GM21723 (cell line): ENCODE measurements around the gene FIBCD1.
"Not testable (repeated sequence)": the region's sequence is repeated elsewhere in the genome, so short reads cannot be mapped to it uniquely, and the experiment has no call there.

Experiments used
- ATAC-seq: cut with Tn5 transposase; IDR thresholded peaks from one replicate; pipeline ENCODE4 v1.9.1; 2021; ENCODE audit warnings: mild to moderate bottlenecking, moderate library complexity; ENCODE audit not compliant: unreplicated experiment

The FIBCD1 gene

GRCh38 chr9:130954925-130955324, 15.9 kb upstream of the FIBCD1 start:
- not testable (repeated sequence) for ATAC-seq

- no peak for ATAC-seq
Observed at GRCh38 chr9:130954317-130954716, 15.3 kb upstream of the FIBCD1 start.

- ATAC-seq = no peak
Observed at GRCh38 chr9:130952065-130952762, 13.2 kb upstream of the FIBCD1 start.

GRCh38 chr9:130950039-130950311, 10.9 kb upstream of the FIBCD1 start:
- no peak for ATAC-seq

GRCh38 chr9:130949188-130950038, 10.4 kb upstream of the FIBCD1 start:
- no peak for ATAC-seq

- ATAC-seq = no peak
Observed at GRCh38 chr9:130948266-130948665, 9.2 kb upstream of the FIBCD1 start.

- ATAC-seq = no peak
Observed at GRCh38 chr9:130947618-130948140, 8.6 kb upstream of the FIBCD1 start.

GRCh38 chr9:130946766-130947617, 7.9 kb upstream of the FIBCD1 start:
- ATAC-seq = no peak

- no peak for ATAC-seq
Observed at GRCh38 chr9:130945173-130945572, 6.1 kb upstream of the FIBCD1 start.

- no peak for ATAC-seq
Observed at GRCh38 chr9:130944510-130945058, 5.5 kb upstream of the FIBCD1 start.

- ATAC-seq = no peak
Observed at GRCh38 chr9:130943777-130944176, 4.7 kb upstream of the FIBCD1 start.

- no peak for ATAC-seq
Observed at GRCh38 chr9:130943221-130943620, 4.2 kb upstream of the FIBCD1 start.

GRCh38 chr9:130942679-130943078, 3.6 kb upstream of the FIBCD1 start:
- ATAC-seq = no peak

GRCh38 chr9:130942084-130942483, 3.0 kb upstream of the FIBCD1 start:
- ATAC-seq = no peak

- ATAC-seq = no peak
Observed at GRCh38 chr9:130940693-130941576, 1.9 kb upstream of the FIBCD1 start.

- no peak for ATAC-seq
Observed at GRCh38 chr9:130940027-130940549, 1.0 kb upstream of the FIBCD1 start.

- no peak for ATAC-seq
Observed at GRCh38 chr9:130939405-130940026, 469 bp upstream of the FIBCD1 start.

- ATAC-seq = no peak
Observed at GRCh38 chr9:130938184-130938651, 829 bp downstream of the FIBCD1 start.
